Trophoblast cell (in vitro differentiated cells and primary cell): Measurements from ENCODE around the gene LTN1.
"Not testable (repeated sequence)": the region's sequence is repeated elsewhere in the genome, so short reads cannot be mapped to it uniquely, and the experiment has no call there.

Experiments used
- DNase-seq, 2 donors: peaks; one replicate each; pipeline ENCODE4 v3.0.0-alpha.2; 2016
- H2AFZ ChIP-seq: 2 replicates; pipeline ENCODE4 v1.6.1; 2013; ENCODE audit warnings: low read length, moderate library complexity, mild to moderate bottlenecking; ENCODE audit not compliant: insufficient read depth, poor library complexity
- H2AK5ac ChIP-seq: 2 replicates; pipeline ENCODE4 v1.6.1; 2013; ENCODE audit warnings: mild to moderate bottlenecking, low read length
- H2BK120ac ChIP-seq: 2 replicates; pipeline ENCODE4 v1.6.1; 2013; ENCODE audit warnings: low read length, mild to moderate bottlenecking, moderate library complexity; ENCODE audit not compliant: insufficient read depth, poor library complexity
- H2BK12ac ChIP-seq: 2 replicates; pipeline ENCODE4 v1.6.1; 2013; ENCODE audit warnings: mild to moderate bottlenecking, low read length, moderate library complexity
- H2BK5ac ChIP-seq: 2 replicates; pipeline ENCODE4 v1.6.1; 2013; ENCODE audit warnings: low read length, low read depth, moderate library complexity, mild to moderate bottlenecking; ENCODE audit not compliant: poor library complexity
- H3K14ac ChIP-seq: 2 replicates; pipeline ENCODE4 v1.6.1; 2013; ENCODE audit warnings: mild to moderate bottlenecking, low read length
- H3K18ac ChIP-seq: 2 replicates; pipeline ENCODE4 v1.6.1; 2013; ENCODE audit warnings: mild to moderate bottlenecking, low read length
- H3K23ac ChIP-seq: 2 replicates; pipeline ENCODE4 v1.6.1; 2013; ENCODE audit warnings: low read length
- H3K27ac ChIP-seq: 2 replicates; pipeline ENCODE4 v1.5.1; 2013; ENCODE audit warnings: low read depth, mild to moderate bottlenecking, inconsistent platforms, low read length, moderate library complexity
- H3K27me3 ChIP-seq: 2 replicates; pipeline ENCODE4 v1.6.1; 2013; ENCODE audit warnings: inconsistent platforms, mild to moderate bottlenecking, low read length, moderate library complexity; ENCODE audit not compliant: insufficient read depth
- H3K36me3 ChIP-seq, 2 experiments: 1 replicate in 1 of 2; 2 replicates in 1 of 2; pipeline ENCODE4 v1.6.1; 2013; ENCODE audit warnings: low read length in 2 of 2, mild to moderate bottlenecking in 2 of 2, moderate library complexity in 1 of 2; ENCODE audit not compliant: insufficient read depth in 2 of 2, control insufficient read depth in 1 of 2
- H3K4ac ChIP-seq: 2 replicates; pipeline ENCODE4 v1.6.1; 2013; ENCODE audit warnings: low read depth, mild to moderate bottlenecking, low read length, moderate library complexity
- H3K4me1 ChIP-seq, 2 experiments: 1 replicate in 1 of 2; 2 replicates in 1 of 2; pipeline ENCODE4 v1.6.1; 2013; ENCODE audit warnings: low read length in 2 of 2, mild to moderate bottlenecking in 2 of 2, moderate library complexity in 1 of 2; ENCODE audit not compliant: insufficient read depth in 2 of 2, control insufficient read depth in 1 of 2
- H3K4me2 ChIP-seq: 2 replicates; pipeline ENCODE4 v1.6.1; 2013; ENCODE audit warnings: inconsistent platforms, mild to moderate bottlenecking, low read length, moderate library complexity
- H3K4me3 ChIP-seq: 2 replicates; pipeline ENCODE4 v1.5.1; 2013; ENCODE audit warnings: mild to moderate bottlenecking, low read depth, low read length, inconsistent platforms
- H3K79me1 ChIP-seq: one replicate; pipeline ENCODE4 v1.6.1; 2013; ENCODE audit warnings: low read length
- H3K79me2 ChIP-seq: 2 replicates; pipeline ENCODE4 v1.6.1; 2013; ENCODE audit warnings: low read length, mild to moderate bottlenecking; ENCODE audit not compliant: control insufficient read depth, insufficient read depth, poor library complexity
- H3K9ac ChIP-seq: 2 replicates; pipeline ENCODE4 v1.6.1; 2013; ENCODE audit warnings: mild to moderate bottlenecking, low read length
- H3K9me3 ChIP-seq: 2 replicates; pipeline ENCODE4 v1.6.1; 2013; ENCODE audit warnings: low read depth, mild to moderate bottlenecking, control low read depth, inconsistent platforms, low read length; ENCODE audit not compliant: insufficient read depth
- H4K12ac ChIP-seq: 2 replicates; pipeline ENCODE4 v1.6.1; 2013; ENCODE audit warnings: low read depth, mild to moderate bottlenecking, low read length, moderate library complexity
- H4K8ac ChIP-seq: 2 replicates; pipeline ENCODE4 v1.6.1; 2013; ENCODE audit warnings: low read depth, mild to moderate bottlenecking, low read length, moderate library complexity
- H4K91ac ChIP-seq: one replicate; pipeline ENCODE4 v1.6.1; 2013; ENCODE audit warnings: low read depth, mild to moderate bottlenecking, low read length, moderate library complexity
- WGBS: extraction: QIAGEN DNeasy Blood & Tissue Kit; methylation state at CpG from one replicate; pipeline ENCODE4 v1.1.7; 2013; ENCODE audit warnings: missing lambda C conversion rate; ENCODE audit not compliant: insufficient read length, insufficient coverage; ENCODE audit errors: extremely low coverage; 5-methylcytosine and 5-hydroxymethylcytosine counted together

Gene LTN1

DNA sequence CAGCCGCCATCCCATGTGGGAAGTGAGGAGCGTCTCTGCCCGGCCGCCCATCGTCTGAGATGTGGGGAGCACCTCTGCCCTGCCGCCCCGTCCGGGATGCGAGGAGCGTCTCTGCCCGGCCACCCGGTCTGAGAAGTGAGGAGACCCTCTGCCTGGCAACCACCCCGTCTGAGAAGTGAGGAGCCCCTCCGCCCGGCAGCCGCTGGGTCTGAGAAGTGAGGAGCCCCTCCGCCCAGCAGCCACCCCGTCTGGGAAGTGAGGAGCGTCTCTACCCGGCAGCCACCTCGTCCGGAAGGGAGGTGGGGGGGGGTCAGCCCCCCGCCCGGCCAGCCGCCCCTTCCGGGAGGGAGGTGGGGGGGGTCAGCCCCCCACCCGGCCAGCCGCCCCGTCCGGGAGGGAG, 18.6 kb upstream of the LTN1 start:
- H3K4me3 ChIP-seq, H3K27ac ChIP-seq, H3K9ac ChIP-seq, H4K8ac ChIP-seq, H3K18ac ChIP-seq, H2BK5ac ChIP-seq, H4K91ac ChIP-seq, H2AK5ac ChIP-seq, H3K27me3 ChIP-seq, H3K4me1 ChIP-seq, H3K79me1 ChIP-seq, H3K4ac ChIP-seq, H2BK120ac ChIP-seq, H3K36me3 ChIP-seq, H3K14ac ChIP-seq, H2BK12ac ChIP-seq, H3K9me3 ChIP-seq, H3K79me2 ChIP-seq, H2AFZ ChIP-seq, H3K23ac ChIP-seq, H4K12ac ChIP-seq, H3K4me2 ChIP-seq, DNase-seq: not testable (repeated sequence)
- no CpG with 5 or more reads among the region's 30 CpGs for WGBS

DNA sequence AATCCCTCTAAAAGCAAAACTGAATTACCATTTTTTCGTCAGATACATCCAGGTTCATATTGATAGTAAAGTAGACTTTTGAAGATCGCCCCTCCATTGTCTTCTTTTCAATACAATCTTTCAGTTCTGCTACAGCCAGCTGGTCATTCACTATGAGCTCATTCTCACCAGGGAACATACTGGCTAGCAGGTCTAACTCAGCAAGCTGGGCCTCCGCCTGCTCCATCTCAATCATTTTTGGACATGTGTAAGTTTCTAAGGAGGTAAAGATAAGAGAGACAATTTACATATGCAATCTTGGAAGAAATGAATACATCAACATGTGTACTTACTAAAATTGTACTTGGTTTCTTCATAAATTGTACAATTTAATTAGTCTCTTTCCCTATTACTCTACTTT, 15.7 kb upstream of the LTN1 start:
- Histone ChIP-seq H4K91ac (no peak overlapping the region), H3K27me3 (no peaks in the 10 kb centered on the region), H3K9me3 (no peaks in the 10 kb centered on the region), H2AK5ac (no peak overlapping the region), H3K4ac (no peak overlapping the region), H2BK120ac (no peak overlapping the region), H3K4me3 (no peak overlapping the region), H2BK12ac (peak overlapping the region; percentile 17), H3K23ac (no peak overlapping the region), H3K79me2 (peaks cover under 1% of the 10 kb centered on the region), H4K8ac (no peak overlapping the region), H2AFZ (no peak overlapping the region), H3K79me1 (peaks cover 1% of the 10 kb centered on the region), H4K12ac (no peak overlapping the region), H3K14ac (no peak overlapping the region), H3K4me1 (peaks cover 3 to 4% of the 10 kb centered on the region in 2 experiments), H3K18ac (no peak overlapping the region), H3K27ac (peak overlapping the region; percentile 53), H3K9ac (no peak overlapping the region), H3K36me3 (no peaks in the 10 kb centered on the region), H3K4me2 (no peak overlapping the region), H2BK5ac (peak overlapping the region; percentile 27)
- DNase-seq: peak; percentile 77 to 80
- WGBS: no CpG with 5 or more reads among the region's 3 CpGs

DNA sequence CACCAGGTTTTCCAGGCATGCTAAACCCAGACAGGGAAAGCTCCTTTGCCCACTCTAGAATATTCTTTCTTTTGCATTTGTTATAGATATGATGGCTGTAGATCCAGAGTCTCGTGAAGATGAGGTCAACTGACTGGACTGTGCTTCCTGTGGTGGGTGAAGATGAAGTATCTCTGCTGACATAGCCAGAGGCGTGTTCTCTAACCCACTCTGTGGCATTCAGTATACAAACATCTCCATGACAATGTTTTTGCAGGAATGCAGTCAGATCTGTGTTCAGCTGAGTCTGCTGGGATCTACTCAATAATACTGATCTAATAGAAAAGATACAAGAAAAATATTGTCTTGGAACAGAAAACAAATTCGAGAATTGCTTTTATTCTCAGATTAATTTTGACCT, 15.1 kb upstream of the LTN1 start:
- peaks cover 1% of the 10 kb centered on the region for H3K79me2 ChIP-seq
- no peak overlapping the region for H3K23ac ChIP-seq
- H3K4me2 ChIP-seq: no peak overlapping the region
- no peak overlapping the region for H4K8ac ChIP-seq
- peaks cover 3% of the 10 kb centered on the region for H3K79me1 ChIP-seq
- H3K14ac ChIP-seq: no peak overlapping the region
- H2BK12ac ChIP-seq: no peak overlapping the region
- H4K91ac ChIP-seq: no peak overlapping the region
- no peak overlapping the region for H2BK120ac ChIP-seq
- H2AFZ ChIP-seq: peak overlapping the region; percentile 25
- H3K9me3 ChIP-seq: no peaks in the 10 kb centered on the region
- no peak overlapping the region for H4K12ac ChIP-seq
- H3K27ac ChIP-seq: peak overlapping the region; percentile 54
- H3K27me3 ChIP-seq: no peaks in the 10 kb centered on the region
- peaks cover 4 to 5% of the 10 kb centered on the region in 2 experiments for H3K4me1 ChIP-seq
- no peak overlapping the region for H3K4ac ChIP-seq
- H2AK5ac ChIP-seq: no peak overlapping the region
- DNase-seq: peak; percentile 88 to 96
- no peak overlapping the region for H2BK5ac ChIP-seq
- no peaks in the 10 kb centered on the region for H3K36me3 ChIP-seq
- WGBS: no CpG with 5 or more reads among the region's 3 CpGs
- H3K18ac ChIP-seq: no peak overlapping the region
- no peak overlapping the region for H3K9ac ChIP-seq
- H3K4me3 ChIP-seq: no peak overlapping the region

DNA sequence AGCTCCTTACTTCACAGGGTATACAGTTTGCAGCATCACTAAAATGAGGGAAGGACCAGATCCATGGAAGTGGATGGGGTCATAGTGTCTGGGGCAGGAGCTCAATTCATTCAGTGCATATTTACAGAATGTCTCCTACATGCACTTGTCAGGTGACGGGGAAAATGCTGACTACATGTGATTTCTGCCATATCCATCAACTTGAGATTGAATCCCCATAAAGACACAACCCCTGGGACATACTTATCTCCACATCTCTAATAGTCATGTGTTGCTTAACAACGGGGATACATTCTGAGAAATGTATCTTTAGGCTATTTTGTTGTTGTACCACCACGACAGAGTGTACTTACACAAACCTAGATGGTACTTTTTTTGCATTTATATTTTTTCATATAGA, 14.5 kb upstream of the LTN1 start:
- Histone ChIP-seq H3K79me1 (peaks cover 8% of the 10 kb centered on the region), H4K8ac (no peak overlapping the region), H3K9me3 (no peaks in the 10 kb centered on the region), H3K4me2 (no peak overlapping the region), H3K27ac (no peak overlapping the region), H3K79me2 (peaks cover 1% of the 10 kb centered on the region), H4K12ac (no peak overlapping the region), H2BK5ac (no peak overlapping the region), H3K9ac (no peak overlapping the region), H3K23ac (no peak overlapping the region), H3K14ac (no peak overlapping the region), H3K4me1 (peaks cover 4 to 5% of the 10 kb centered on the region in 2 experiments), H2BK12ac (no peak overlapping the region), H4K91ac (no peak overlapping the region), H2BK120ac (no peak overlapping the region), H2AK5ac (no peak overlapping the region), H3K4ac (no peak overlapping the region), H3K27me3 (no peaks in the 10 kb centered on the region), H3K36me3 (no peaks in the 10 kb centered on the region), H3K4me3 (no peak overlapping the region), H3K18ac (no peak overlapping the region), H2AFZ (no peak overlapping the region)
- peak in 1 of 2 donors; percentile 59 for DNase-seq
- WGBS: no CpG with 5 or more reads among the region's 3 CpGs
